Activated CD4-positive, alpha-beta T cell treated with anti-CD3 and anti-CD28 coated beads for 36 hours (primary cell): ENCODE data around the gene DNAJB11. TPM values are rescaled to one million over a fixed set of nuclear protein-coding genes. Genes with fewer than 3 reads are reported as not detected.

Experiments used
- ATAC-seq: fragments of 200-7000 bp; cut with Tn5 transposase; one replicate; pipeline ENCODE4 v1.10.0; 2021; ENCODE audit warnings: mild to moderate bottlenecking, moderate library complexity
- CTCF ChIA-PET: fragments of 350-600 bp; sonication (Branson Sonifier 250); formaldehyde crosslinking; loops from one replicate; lab custom pipeline; 2021; ENCODE audit warnings: antibody characterized with exemption; lab: Charles Lee
- POLR2A ChIA-PET: fragments of 350-600 bp; sonication (Branson Sonifier 250); formaldehyde crosslinking; loops from one replicate; lab custom pipeline; 2021; ENCODE audit warnings: antibody characterized with exemption, inconsistent platforms; lab: Charles Lee
- DNase-seq: peaks from one replicate; pipeline ENCODE4 v3.0.0-alpha.2; 2020
- H3K27ac Mint-ChIP-seq: one replicate; pipeline ENCODE4 v1.8.0; 2021; ENCODE audit warnings: mixed read lengths
- H3K27me3 Mint-ChIP-seq: one replicate; pipeline ENCODE4 v1.8.0; 2021; ENCODE audit warnings: mixed read lengths
- H3K36me3 Mint-ChIP-seq: one replicate; pipeline ENCODE4 v1.8.0; 2021; ENCODE audit warnings: low read depth, mixed read lengths
- H3K4me1 Mint-ChIP-seq: one replicate; pipeline ENCODE4 v1.8.0; 2021; ENCODE audit warnings: mixed read lengths
- H3K4me3 Mint-ChIP-seq: one replicate; pipeline ENCODE4 v1.8.0; 2021; ENCODE audit warnings: mild to moderate bottlenecking, moderate library complexity, mixed read lengths
- H3K9me3 Mint-ChIP-seq: one replicate; pipeline ENCODE4 v1.8.0; 2021; ENCODE audit warnings: low read depth, mixed read lengths
- intact Hi-C, 2 experiments: fragments of 100-400 bp; cut with DNase I in 1 of 2; cut with micrococcal nuclease in 1 of 2; formaldehyde crosslinking; loops; one replicate each; pipeline versions ENCODE4 v1.14.2 to v1.15.1; 2022 to 2024; cut with DNase I, micrococcal nuclease
- total RNA-seq, 2 experiments: library from RNA; stranded (reverse); gene quantifications; one replicate each; pipeline ENCODE4 v1.2.3, GENCODE V29; 2021

The DNAJB11 gene
- total RNA-seq: 10 to 100 TPM; 30.9 to 36.6 TPM

DNA sequence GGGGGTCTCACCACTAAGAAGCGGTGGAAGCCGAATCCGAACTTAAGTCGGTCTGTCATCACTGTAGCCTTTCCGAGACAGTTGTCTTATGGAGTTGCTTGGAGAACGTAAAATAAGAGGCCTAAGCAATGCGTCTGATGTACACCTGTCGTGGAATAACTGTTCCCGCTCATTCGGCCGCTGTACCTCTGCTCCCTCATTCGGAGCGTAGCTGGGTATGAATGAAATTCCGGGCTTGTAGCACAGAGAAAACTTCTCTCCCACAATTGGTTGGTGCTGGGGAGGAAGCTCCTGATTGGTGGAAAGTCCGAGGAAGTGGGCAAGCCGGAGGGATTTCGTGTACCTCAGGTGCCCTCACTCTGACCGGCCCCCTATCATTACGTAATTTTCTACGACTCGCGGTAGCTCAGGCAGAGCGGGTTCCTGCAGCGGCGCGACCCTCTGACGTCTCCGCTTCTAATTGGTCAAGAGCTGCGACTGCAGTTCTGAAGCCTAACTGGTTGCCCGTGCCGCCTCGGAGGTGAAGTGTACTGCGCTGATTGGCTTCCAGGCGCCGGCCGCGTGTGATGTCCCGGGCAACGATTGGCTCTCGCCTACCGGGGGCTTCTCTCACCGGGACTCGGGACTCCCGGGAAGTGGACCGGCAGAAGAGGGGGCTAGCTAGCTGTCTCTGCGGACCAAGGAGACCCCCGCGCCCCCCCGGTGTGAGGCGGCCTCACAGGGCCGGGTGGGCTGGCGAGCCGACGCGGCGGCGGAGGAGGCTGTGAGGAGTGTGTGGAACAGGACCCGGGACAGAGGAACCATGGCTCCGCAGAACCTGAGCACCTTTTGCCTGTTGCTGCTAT lies at the start of gene DNAJB11:
DNAJB11 (plus strand) TSS at position 625 of the 845 bp plus-strand sequence; CDS start at position 803, 178 bp downstream.
- Mint-ChIP-seq H3K4me3 (peak within 1 kb of the TSS; percentile 93), H3K27ac (peak within 1 kb of the TSS; percentile 95), H3K4me1 (peaks cover 50% of the 10 kb centered on the region), H3K36me3 (peaks cover 20% of the 10 kb centered on the region), H3K9me3 (no peaks in the 10 kb centered on the region), H3K27me3 (no peaks in the 10 kb centered on the region)
- peak; percentile 92 for ATAC-seq
- CTCF ChIA-PET: interaction anchor here (0.7 to 3.1 kb wide), 7 partner anchors 17 to 627 kb away, joined by 3 to 9 read pairs (median 4); no protein-coding TSS in a partner anchor
- intact Hi-C loops: loop anchor here (1.0 to 5.0 kb wide), 12 partner anchors 44 to 984 kb away; partner anchors contain the start of genes EIF4A2 (in 2 of the 2), ETV5 (in 2 of the 2), RFC4 (in 2 of the 2) and RPL39L (in 1 of the 2)
- peak; percentile 100 for DNase-seq
- POLR2A ChIA-PET: interaction anchor here (0.7 to 2.1 kb wide), 14 partner anchors 13 to 638 kb away, joined by 3 to 36 read pairs (median 3); partner anchors contain the start of genes EIF4A2 and TRA2B

DNA sequence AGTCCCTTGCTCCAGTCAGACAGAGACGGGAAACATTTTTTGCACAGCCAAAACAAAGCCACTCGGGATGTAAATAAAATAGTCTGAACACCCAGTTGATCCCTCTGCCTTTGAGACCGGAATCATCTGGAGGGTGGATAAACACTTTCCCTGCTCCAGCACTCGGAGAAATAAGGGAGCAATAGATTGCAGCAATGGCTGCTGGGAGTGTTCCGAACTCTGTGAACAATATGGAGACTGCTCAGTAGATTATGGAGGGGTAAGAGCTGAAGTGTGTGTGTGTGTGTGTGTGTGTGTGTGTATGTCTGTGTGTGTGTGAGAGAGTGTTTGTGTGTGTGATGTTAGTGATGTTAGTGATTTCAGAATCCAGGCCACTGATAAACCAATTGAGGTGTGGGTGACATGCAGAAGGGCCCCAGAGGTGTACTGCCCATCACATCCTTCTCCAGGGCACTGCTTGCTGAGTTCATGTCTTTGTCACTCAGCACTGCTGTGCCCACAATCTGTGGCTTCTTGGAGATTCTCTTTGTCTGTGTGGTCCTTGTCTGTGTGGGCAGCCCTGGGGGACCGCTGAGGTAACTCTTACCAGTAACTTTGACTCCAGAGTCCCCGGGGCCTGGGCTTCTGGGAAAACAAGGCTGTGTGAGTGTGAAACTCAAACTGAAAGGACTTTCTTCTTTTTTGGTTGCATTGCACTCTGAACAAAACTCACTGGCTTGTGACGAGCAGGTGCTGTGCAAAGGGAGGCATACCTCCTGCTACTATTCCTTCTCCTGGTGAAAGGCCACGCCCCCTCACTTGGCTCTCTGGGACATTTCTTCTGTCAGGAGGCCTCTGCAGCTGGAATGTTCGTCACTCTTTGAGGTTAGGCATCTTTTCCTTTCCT lies 49.3 kb upstream of the DNAJB11 start:
- peak overlapping the region; percentile 71 for H3K27ac Mint-ChIP-seq
- DNase-seq (peak; percentile 85), ATAC-seq (peak; percentile 68)
- no peaks in the 10 kb centered on the region for H3K27me3 Mint-ChIP-seq
- peak overlapping the region; percentile 55 for H3K4me3 Mint-ChIP-seq
- H3K4me1 Mint-ChIP-seq: peaks cover 60% of the 10 kb centered on the region
- ChIA-PET CTCF (interaction anchor here (0.9 to 5.5 kb wide), 4 partner anchors 8 to 19 kb away, joined by 3 to 59 read pairs (median 26); no protein-coding TSS in a partner anchor), POLR2A (no interaction called here)
- intact Hi-C loops: loop anchor here (1.0 kb wide), 2 partner anchors 10 to 13 kb away; no protein-coding TSS in a partner anchor
- peaks cover 6% of the 10 kb centered on the region for H3K9me3 Mint-ChIP-seq
- H3K36me3 Mint-ChIP-seq: peaks cover 4% of the 10 kb centered on the region

DNA sequence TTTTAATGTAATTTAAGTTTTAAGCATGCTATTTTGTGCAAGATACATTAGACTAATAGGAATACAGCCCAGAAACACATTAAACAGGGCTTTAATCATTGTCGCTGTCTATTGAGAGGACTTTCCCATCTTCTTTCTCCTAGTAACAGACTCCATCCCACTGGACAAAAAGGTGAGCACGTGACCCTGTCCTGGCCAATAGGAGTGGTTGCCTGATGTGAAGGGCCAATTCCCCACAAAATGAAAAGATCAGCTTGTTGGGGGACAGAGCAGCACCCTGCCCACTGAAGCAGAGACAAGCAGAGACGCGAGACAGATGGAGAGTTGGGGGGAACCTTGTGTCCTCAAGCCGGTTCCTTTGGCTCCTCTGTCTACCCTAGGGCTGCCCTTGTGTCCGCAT lies 47.5 kb upstream of the DNAJB11 start:
- POLR2A ChIA-PET: no interaction called here
- CTCF ChIA-PET: interaction anchor here (0.5 kb wide), 1 partner anchor 652 kb away, joined by 3 read pairs; no protein-coding TSS in a partner anchor
- H3K27ac Mint-ChIP-seq: no peak overlapping the region
- H3K9me3 Mint-ChIP-seq: no peaks in the 10 kb centered on the region
- ATAC-seq (no peak), DNase-seq (no peak)
- H3K27me3 Mint-ChIP-seq: no peaks in the 10 kb centered on the region
- no peaks in the 10 kb centered on the region for H3K36me3 Mint-ChIP-seq
- intact Hi-C loops: no loop called here
- no peak overlapping the region for H3K4me3 Mint-ChIP-seq
- peaks cover 54% of the 10 kb centered on the region for H3K4me1 Mint-ChIP-seq

- H3K9me3 Mint-ChIP-seq: no peaks in the 10 kb centered on the region
- ATAC-seq: no peak
- H3K4me3 Mint-ChIP-seq: no peak overlapping the region
- ChIA-PET POLR2A (no interaction called here), CTCF (no interaction called here)
- H3K27me3 Mint-ChIP-seq: no peaks in the 10 kb centered on the region
- intact Hi-C loops: no loop called here
- H3K27ac Mint-ChIP-seq: no peak overlapping the region
- DNase-seq: no peak
- no peaks in the 10 kb centered on the region for H3K36me3 Mint-ChIP-seq
- peaks cover 49% of the 10 kb centered on the region for H3K4me1 Mint-ChIP-seq
These were observed 47.1 kb upstream of the DNAJB11 start for GRCh38 chr3:186523434-186523833.

DNA sequence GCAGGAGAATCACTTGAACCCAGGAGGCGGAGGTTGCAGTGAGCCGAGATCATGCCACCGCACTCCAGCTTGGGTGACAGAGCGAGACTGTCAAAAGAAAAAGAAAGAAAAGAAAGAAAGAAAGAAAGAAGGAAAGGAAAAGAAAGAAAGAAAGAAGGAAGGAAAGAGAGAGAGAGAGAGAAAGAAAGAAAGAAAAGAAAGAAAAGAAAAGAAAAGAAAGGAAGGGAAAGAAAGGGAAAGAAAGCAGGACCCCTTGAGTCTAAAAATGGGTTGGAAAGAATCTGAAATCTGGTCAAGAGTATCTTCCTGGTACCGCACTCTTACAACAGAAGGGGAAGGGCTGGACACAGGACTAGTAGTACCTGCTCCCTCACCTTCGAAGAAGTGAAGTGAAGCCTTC lies 45.9 kb upstream of the DNAJB11 start:
- Mint-ChIP-seq H3K4me3 (no peak overlapping the region), H3K27ac (no peak overlapping the region), H3K27me3 (no peaks in the 10 kb centered on the region), H3K9me3 (no peaks in the 10 kb centered on the region), H3K4me1 (peaks cover 49% of the 10 kb centered on the region), H3K36me3 (peaks cover 7% of the 10 kb centered on the region)
- intact Hi-C loops: no loop called here
- ChIA-PET CTCF (interaction anchor here (0.6 to 1.5 kb wide), 3 partner anchors 16 to 276 kb away, joined by 3 to 4 read pairs (median 3); no protein-coding TSS in a partner anchor), POLR2A (no interaction called here)
- DNase-seq: no peak
- no peak for ATAC-seq

- no peak for DNase-seq
- Mint-ChIP-seq H3K4me1 (peaks cover 49% of the 10 kb centered on the region), H3K4me3 (no peak overlapping the region), H3K9me3 (no peaks in the 10 kb centered on the region), H3K36me3 (peaks cover 7% of the 10 kb centered on the region), H3K27ac (no peak overlapping the region), H3K27me3 (no peaks in the 10 kb centered on the region)
- POLR2A ChIA-PET: no interaction called here
- intact Hi-C loops: no loop called here
- CTCF ChIA-PET: interaction anchor here (0.6 to 1.5 kb wide), 3 partner anchors 13 to 277 kb away, joined by 3 read pairs; no protein-coding TSS in a partner anchor
- ATAC-seq: no peak
These were observed 44.9 kb upstream of the DNAJB11 start for GRCh38 chr3:186525369-186526255.

GRCh38 chr3:186526256-186526606 lies 44.3 kb upstream of the DNAJB11 start:
- no peak for DNase-seq
- CTCF ChIA-PET: interaction anchor here (0.6 kb wide), 1 partner anchor 13 kb away, joined by 3 read pairs; no protein-coding TSS in a partner anchor
- intact Hi-C loops: no loop called here
- Mint-ChIP-seq H3K9me3 (no peaks in the 10 kb centered on the region), H3K36me3 (peaks cover 7% of the 10 kb centered on the region), H3K27me3 (no peaks in the 10 kb centered on the region), H3K4me1 (peaks cover 49% of the 10 kb centered on the region), H3K4me3 (no peak overlapping the region), H3K27ac (no peak overlapping the region)
- POLR2A ChIA-PET: no interaction called here
- no peak for ATAC-seq

- ATAC-seq (no peak), DNase-seq (no peak)
- H3K4me3 Mint-ChIP-seq: no peak overlapping the region
- peak overlapping the region; percentile 20 for H3K27ac Mint-ChIP-seq
- POLR2A ChIA-PET: interaction anchor here (1.0 kb wide), 1 partner anchor 10 kb away, joined by 3 read pairs; no protein-coding TSS in a partner anchor
- intact Hi-C loops: no loop called here
- CTCF ChIA-PET: interaction anchor here (0.5 to 3.2 kb wide), 8 partner anchors 9 to 214 kb away, joined by 3 to 24 read pairs (median 4); no protein-coding TSS in a partner anchor
- peaks cover 13% of the 10 kb centered on the region for H3K36me3 Mint-ChIP-seq
- no peaks in the 10 kb centered on the region for H3K27me3 Mint-ChIP-seq
- peaks cover 4% of the 10 kb centered on the region for H3K9me3 Mint-ChIP-seq
- peaks cover 63% of the 10 kb centered on the region for H3K4me1 Mint-ChIP-seq
These were observed 41.1 kb upstream of the DNAJB11 start for GRCh38 chr3:186529201-186529999.

GRCh38 chr3:186530415-186530814 lies 40.1 kb upstream of the DNAJB11 start:
- DNase-seq: no peak
- no peak for ATAC-seq
- Mint-ChIP-seq H3K9me3 (peaks cover 4% of the 10 kb centered on the region), H3K27ac (no peak overlapping the region), H3K27me3 (no peaks in the 10 kb centered on the region), H3K4me3 (no peak overlapping the region), H3K36me3 (peaks cover 13% of the 10 kb centered on the region), H3K4me1 (peaks cover 74% of the 10 kb centered on the region)
- intact Hi-C loops: loop anchor here in 1 of 2 experiments (10.0 kb wide), 1 partner anchor 426 kb away; the partner anchor contains the start of gene ETV5
- ChIA-PET CTCF (interaction anchor here (3.2 kb wide), 1 partner anchor 10 kb away, joined by 24 read pairs; no protein-coding TSS in a partner anchor), POLR2A (no interaction called here)
